Neural cell (in vitro differentiated cells): Measurements from ENCODE around the gene TSEN15. TPM values are rescaled to one million over a fixed set of nuclear protein-coding genes. Genes with fewer than 3 reads are reported as not detected.

ENCODE experiments used
- H2AFZ ChIP-seq: fragments of 200-600, 300-800 bp; sonication (generic), shearing (Covaris generic); 2 replicates; pipeline ENCODE4 v1.6.0; 2014; ENCODE audit warnings: low read depth, mild to moderate bottlenecking, antibody characterized with exemption, low read length, moderate library complexity
- H3F3A ChIP-seq: fragments of 200-600 bp; shearing (Covaris generic); 2 replicates; pipeline ENCODE4 v1.6.1; 2016; ENCODE audit warnings: mild to moderate bottlenecking, moderate library complexity, mixed read lengths, antibody characterized with exemption, low read length; ENCODE audit not compliant: insufficient read depth, poor library complexity, severe bottlenecking
- H3K27ac ChIP-seq: fragments of 200-600, 300-800 bp; sonication (generic), shearing (Covaris generic); 2 replicates; pipeline ENCODE4 v1.5.1; 2014; ENCODE audit warnings: mild to moderate bottlenecking, low read length, moderate library complexity
- H3K27me3 ChIP-seq: fragments of 300-800, 200-600 bp; sonication (generic), shearing (Covaris generic); 2 replicates; pipeline ENCODE4 v1.6.0; 2014; ENCODE audit warnings: mild to moderate bottlenecking, low read depth, low read length, moderate library complexity; ENCODE audit not compliant: insufficient read depth
- H3K36me3 ChIP-seq: fragments of 300-800, 200-600 bp; sonication (generic), shearing (Covaris generic); 2 replicates; pipeline ENCODE4 v1.5.1; 2014; ENCODE audit warnings: mild to moderate bottlenecking, antibody characterized with exemption, low read length, moderate library complexity; ENCODE audit not compliant: insufficient read depth
- H3K4me2 ChIP-seq: fragments of 300-800, 200-600 bp; sonication (generic), shearing (Covaris generic); 2 replicates; pipeline ENCODE4 v1.6.0; 2014; ENCODE audit warnings: mild to moderate bottlenecking, low read length
- H3K4me3 ChIP-seq: fragments of 300-800, 200-600 bp; sonication (generic), shearing (Covaris generic); 2 replicates; pipeline ENCODE4 v1.5.1; 2014; ENCODE audit warnings: mild to moderate bottlenecking, low read length, moderate library complexity
- H3K79me2 ChIP-seq: fragments of 200-600 bp; shearing (Covaris generic); replicated peaks from 2 replicates; pipeline ENCODE4 v1.6.0; 2014; ENCODE audit warnings: mild to moderate bottlenecking, low read length, moderate library complexity; ENCODE audit not compliant: insufficient read depth
- H3K9ac ChIP-seq: fragments of 300-800, 200-600 bp; sonication (generic), shearing (Covaris generic); 2 replicates; pipeline ENCODE4 v1.6.1; 2016; ENCODE audit warnings: mild to moderate bottlenecking, low read length, mixed read lengths
- H3K9me2 ChIP-seq: fragments of 200-600 bp; shearing (Covaris generic); 2 replicates; pipeline ENCODE4 v1.6.1; 2016; ENCODE audit warnings: mild to moderate bottlenecking, low read length, mixed read lengths; ENCODE audit not compliant: insufficient read depth
- H3K9me3 ChIP-seq: fragments of 200-600, 300-800 bp; sonication (generic), shearing (Covaris generic); 2 replicates; pipeline ENCODE4 v1.6.1; 2016; ENCODE audit warnings: mild to moderate bottlenecking, mixed run types, low read length, moderate library complexity, mixed read lengths
- H4K20me1 ChIP-seq: fragments of 200-600 bp; shearing (Covaris generic); 2 replicates; pipeline ENCODE4 v1.6.1; 2016; ENCODE audit warnings: mild to moderate bottlenecking, mixed run types; ENCODE audit not compliant: insufficient read depth
- EP300 ChIP-seq: fragments of 450-650 bp; conservative IDR thresholded peaks from 2 replicates; pipeline ENCODE4 v1.6.1; 2014; ENCODE audit warnings: antibody characterized with exemption, mild to moderate bottlenecking, moderate library complexity; ENCODE audit not compliant: poor library complexity, severe bottlenecking
- EZH2 ChIP-seq: fragments of 200-600, 300-800 bp; shearing (Covaris generic), sonication (generic); IDR thresholded peaks from 2 replicates; pipeline ENCODE4 v1.6.1; 2014; ENCODE audit warnings: antibody characterized with exemption, low read length, borderline replicate concordance, mild to moderate bottlenecking; ENCODE audit not compliant: insufficient read depth, poor library complexity, severe bottlenecking
- MXI1 ChIP-seq: fragments of 450-650 bp; conservative IDR thresholded peaks from 2 replicates; pipeline ENCODE4 v1.6.1; 2014; ENCODE audit warnings: antibody characterized with exemption, mild to moderate bottlenecking; ENCODE audit not compliant: poor library complexity, severe bottlenecking
- POLR2AphosphoS5 ChIP-seq: IDR thresholded peaks from 2 replicates; pipeline ENCODE4 v1.6.1; 2012
- RAD21 ChIP-seq: fragments of 450-650 bp; conservative IDR thresholded peaks from 2 replicates; pipeline ENCODE4 v1.6.1; 2014; ENCODE audit warnings: antibody characterized with exemption, mild to moderate bottlenecking, moderate library complexity
- REST ChIP-seq: IDR thresholded peaks from 2 replicates; pipeline ENCODE4 v1.6.1; 2012; ENCODE audit warnings: borderline replicate concordance
- SMC3 ChIP-seq: fragments of 450-650 bp; conservative IDR thresholded peaks from 2 replicates; pipeline ENCODE4 v1.6.1; 2014; ENCODE audit warnings: antibody characterized with exemption, mild to moderate bottlenecking, moderate library complexity; ENCODE audit not compliant: poor library complexity
- TAF1 ChIP-seq: IDR thresholded peaks from 2 replicates; pipeline ENCODE4 v1.6.1; 2012; ENCODE audit warnings: low read depth
- polyA plus RNA-seq: library from polyadenylated mRNA; depleted of rRNA; stranded (reverse); fragments of >200 nt; gene quantifications from 2 replicates; pipeline ENCODE4 v1.2.3, GENCODE V29; 2014
- TF ChIP-seq, protein P1 (sequence below): fragments of 450-650 bp; IDR thresholded peaks from 2 replicates; pipeline ENCODE4 v1.5.1; 2014; ENCODE audit warnings: antibody characterized with exemption, mild to moderate bottlenecking, moderate library complexity; ENCODE audit not compliant: poor library complexity, severe bottlenecking

TSEN15 gene
- polyA plus RNA-seq, 1 donor from 2014 or later, result 56.9 TPM

DNA sequence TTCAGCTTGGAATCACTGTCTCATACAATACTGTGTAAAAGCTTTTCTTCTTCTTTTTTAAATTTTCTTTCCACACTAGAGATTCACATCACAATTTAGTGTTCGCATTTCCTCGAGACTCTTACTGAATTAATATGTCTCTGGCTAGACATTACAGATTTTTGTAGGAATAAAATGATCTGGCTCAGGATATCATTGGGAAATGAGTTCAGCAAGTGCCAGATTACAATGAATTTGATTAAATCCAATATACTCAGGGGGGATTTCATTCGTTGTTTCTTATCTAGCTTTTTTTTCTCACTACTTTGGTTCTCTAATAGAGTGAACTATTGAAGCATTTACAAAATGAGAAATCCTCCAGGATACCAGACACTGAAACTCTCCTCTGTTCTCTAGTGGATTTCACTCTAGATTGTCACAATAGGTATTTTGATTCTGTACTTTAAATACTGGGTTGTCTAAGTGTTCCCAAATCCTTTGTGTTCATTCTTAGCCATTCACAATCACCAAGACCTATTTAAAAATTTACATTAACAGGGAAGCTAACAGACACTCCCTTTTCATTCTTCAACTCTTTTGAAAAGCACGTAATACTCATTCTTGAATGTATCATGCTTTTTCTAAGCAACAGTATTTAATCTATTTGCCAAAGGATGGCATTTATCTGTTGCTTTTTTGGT is 2.8 kb upstream of the TSEN15 start:
- Histone ChIP-seq H3K27me3 (no peaks in the 10 kb centered on the region), H3K4me3 (no peak overlapping the region), H3K27ac (no peak overlapping the region), H3K79me2 (no peaks in the 10 kb centered on the region), H3K36me3 (no peaks in the 10 kb centered on the region), H2AFZ (no peak overlapping the region), H3K9me2 (no peaks in the 10 kb centered on the region), H4K20me1 (no peaks in the 10 kb centered on the region), H3K4me2 (no peak overlapping the region), H3K9ac (no peak overlapping the region), H3F3A (no peaks in the 10 kb centered on the region), H3K9me3 (no peaks in the 10 kb centered on the region)
- no peak for TF ChIP-seq EP300
- TF ChIP-seq TAF1, result no peak
- TF ChIP-seq, protein P1, sequence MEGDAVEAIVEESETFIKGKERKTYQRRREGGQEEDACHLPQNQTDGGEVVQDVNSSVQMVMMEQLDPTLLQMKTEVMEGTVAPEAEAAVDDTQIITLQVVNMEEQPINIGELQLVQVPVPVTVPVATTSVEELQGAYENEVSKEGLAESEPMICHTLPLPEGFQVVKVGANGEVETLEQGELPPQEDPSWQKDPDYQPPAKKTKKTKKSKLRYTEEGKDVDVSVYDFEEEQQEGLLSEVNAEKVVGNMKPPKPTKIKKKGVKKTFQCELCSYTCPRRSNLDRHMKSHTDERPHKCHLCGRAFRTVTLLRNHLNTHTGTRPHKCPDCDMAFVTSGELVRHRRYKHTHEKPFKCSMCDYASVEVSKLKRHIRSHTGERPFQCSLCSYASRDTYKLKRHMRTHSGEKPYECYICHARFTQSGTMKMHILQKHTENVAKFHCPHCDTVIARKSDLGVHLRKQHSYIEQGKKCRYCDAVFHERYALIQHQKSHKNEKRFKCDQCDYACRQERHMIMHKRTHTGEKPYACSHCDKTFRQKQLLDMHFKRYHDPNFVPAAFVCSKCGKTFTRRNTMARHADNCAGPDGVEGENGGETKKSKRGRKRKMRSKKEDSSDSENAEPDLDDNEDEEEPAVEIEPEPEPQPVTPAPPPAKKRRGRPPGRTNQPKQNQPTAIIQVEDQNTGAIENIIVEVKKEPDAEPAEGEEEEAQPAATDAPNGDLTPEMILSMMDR, result no peak
- no peak for TF ChIP-seq SMC3
- TF ChIP-seq MXI1, result no peak
- TF ChIP-seq RAD21, result no peak
- no peak for TF ChIP-seq REST
- TF ChIP-seq EZH2, result no peak
- no peak for TF ChIP-seq POLR2AphosphoS5

GRCh38 chr1:184049291-184049690 is 2.2 kb upstream of the TSEN15 start:
- TF ChIP-seq TAF1 (no peak), EP300 (no peak), EZH2 (no peak), REST (no peak), RAD21 (no peak), POLR2AphosphoS5 (no peak), SMC3 (no peak), MXI1 (no peak)
- TF ChIP-seq, protein P1, result no peak
- Histone ChIP-seq H3K4me3 (no peak overlapping the region), H3K79me2 (no peaks in the 10 kb centered on the region), H3F3A (no peaks in the 10 kb centered on the region), H2AFZ (no peak overlapping the region), H3K36me3 (no peaks in the 10 kb centered on the region), H3K27ac (no peak overlapping the region), H3K27me3 (no peaks in the 10 kb centered on the region), H4K20me1 (no peaks in the 10 kb centered on the region), H3K9me3 (no peaks in the 10 kb centered on the region), H3K4me2 (no peak overlapping the region), H3K9ac (no peak overlapping the region), H3K9me2 (no peaks in the 10 kb centered on the region)
